ENCODE measurements around the gene DPRX. TPM values are rescaled to one million over a fixed set of nuclear protein-coding genes. Genes with fewer than 3 reads are reported as not detected.
A peak's percentile ranks its signal among the peaks of the same experiment; 100 is the strongest.

The DPRX gene
- total RNA-seq, 1 experiment from 2014 or later: not detected

DNA sequence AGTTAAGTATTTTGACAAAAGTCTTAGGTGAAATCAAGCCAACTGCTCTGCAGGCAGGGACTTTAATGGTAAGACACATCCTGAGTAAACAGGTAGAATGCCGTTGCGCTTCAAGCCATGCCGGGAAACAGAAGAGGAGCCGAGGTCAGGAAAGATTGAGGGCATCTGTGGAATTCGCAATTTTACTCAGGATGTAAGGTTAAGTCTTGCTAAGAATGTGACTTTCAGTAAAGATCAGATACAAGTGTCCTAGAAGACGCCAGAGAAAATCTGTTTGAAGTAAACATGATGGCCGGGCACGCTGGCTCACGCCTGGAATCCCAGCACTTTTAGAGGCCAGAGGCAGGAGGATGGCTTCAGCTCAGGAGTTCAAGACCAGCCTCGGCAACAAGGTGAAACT is 33.4 kb upstream of the DPRX start (continued):
- TF ChIP-seq AR (CRISPR knock-in tag; IDR thresholded peaks at IDR 0.05): no peak
- TF ChIP-seq FOXJ3 (CRISPR knock-in tag; IDR thresholded peaks at IDR 0.05; ENCODE audit: borderline replicate concordance): no peak
- no peak for TF ChIP-seq MLX (CRISPR knock-in tag; IDR thresholded peaks at IDR 0.05)
- TF ChIP-seq, protein P1, sequence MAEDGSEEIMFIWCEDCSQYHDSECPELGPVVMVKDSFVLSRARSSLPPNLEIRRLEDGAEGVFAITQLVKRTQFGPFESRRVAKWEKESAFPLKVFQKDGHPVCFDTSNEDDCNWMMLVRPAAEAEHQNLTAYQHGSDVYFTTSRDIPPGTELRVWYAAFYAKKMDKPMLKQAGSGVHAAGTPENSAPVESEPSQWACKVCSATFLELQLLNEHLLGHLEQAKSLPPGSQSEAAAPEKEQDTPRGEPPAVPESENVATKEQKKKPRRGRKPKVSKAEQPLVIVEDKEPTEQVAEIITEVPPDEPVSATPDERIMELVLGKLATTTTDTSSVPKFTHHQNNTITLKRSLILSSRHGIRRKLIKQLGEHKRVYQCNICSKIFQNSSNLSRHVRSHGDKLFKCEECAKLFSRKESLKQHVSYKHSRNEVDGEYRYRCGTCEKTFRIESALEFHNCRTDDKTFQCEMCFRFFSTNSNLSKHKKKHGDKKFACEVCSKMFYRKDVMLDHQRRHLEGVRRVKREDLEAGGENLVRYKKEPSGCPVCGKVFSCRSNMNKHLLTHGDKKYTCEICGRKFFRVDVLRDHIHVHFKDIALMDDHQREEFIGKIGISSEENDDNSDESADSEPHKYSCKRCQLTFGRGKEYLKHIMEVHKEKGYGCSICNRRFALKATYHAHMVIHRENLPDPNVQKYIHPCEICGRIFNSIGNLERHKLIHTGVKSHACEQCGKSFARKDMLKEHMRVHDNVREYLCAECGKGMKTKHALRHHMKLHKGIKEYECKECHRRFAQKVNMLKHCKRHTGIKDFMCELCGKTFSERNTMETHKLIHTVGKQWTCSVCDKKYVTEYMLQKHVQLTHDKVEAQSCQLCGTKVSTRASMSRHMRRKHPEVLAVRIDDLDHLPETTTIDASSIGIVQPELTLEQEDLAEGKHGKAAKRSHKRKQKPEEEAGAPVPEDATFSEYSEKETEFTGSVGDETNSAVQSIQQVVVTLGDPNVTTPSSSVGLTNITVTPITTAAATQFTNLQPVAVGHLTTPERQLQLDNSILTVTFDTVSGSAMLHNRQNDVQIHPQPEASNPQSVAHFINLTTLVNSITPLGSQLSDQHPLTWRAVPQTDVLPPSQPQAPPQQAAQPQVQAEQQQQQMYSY (CRISPR knock-in tag; IDR thresholded peaks at IDR 0.05): no peak
- no peak for TF ChIP-seq ZNF396 (CRISPR knock-in tag; IDR thresholded peaks at IDR 0.05; ENCODE audit: borderline replicate concordance)

- DNase-seq (ENCODE audit: low spot score): no peak
- peak overlapping the region; percentile 45; the same call in 1 of the 2 replicates for H3K27ac Mint-ChIP-seq
- H3K9me3 Mint-ChIP-seq: no peaks in the 10 kb centered on the region
- ChIA-PET POLR2A (no interaction called here), CTCF (interaction anchor here (0.5 to 1.1 kb wide), 4 partner anchors 10 to 146 kb away, joined by 3 to 4 read pairs (median 3); no protein-coding TSS in a partner anchor)
- no peaks in the 10 kb centered on the region for H3K27me3 Mint-ChIP-seq (ENCODE audit: low read depth)
- TF ChIP-seq NFATC4 (CRISPR knock-in tag; IDR thresholded peaks at IDR 0.05) (no peak), MLX (CRISPR knock-in tag; IDR thresholded peaks at IDR 0.05) (no peak), OVOL2 (CRISPR knock-in tag; IDR thresholded peaks at IDR 0.05; ENCODE audit: borderline replicate concordance) (no peak), RORB (CRISPR knock-in tag; IDR thresholded peaks at IDR 0.05) (no peak), SP1 (CRISPR knock-in tag; conservative IDR thresholded peaks at IDR 0.05) (no peak), ZNF423 (CRISPR knock-in tag; IDR thresholded peaks at IDR 0.05) (no peak), HMGA2 (CRISPR knock-in tag; IDR thresholded peaks at IDR 0.05) (no peak), NR3C1 (CRISPR knock-in tag; conservative IDR thresholded peaks at IDR 0.05; ENCODE audit: low read depth) (no peak), SMAD4 (CRISPR knock-in tag; IDR thresholded peaks at IDR 0.05) (no peak), SOX15 (CRISPR knock-in tag; IDR thresholded peaks at IDR 0.05) (no peak), ELF4 (CRISPR knock-in tag; IDR thresholded peaks at IDR 0.05; ENCODE audit: low read depth) (no peak), CBFB (CRISPR knock-in tag; IDR thresholded peaks at IDR 0.05; ENCODE audit: low read depth) (no peak), TEAD1 (CRISPR knock-in tag; IDR thresholded peaks at IDR 0.05) (no peak)
- TF ChIP-seq, protein P2, sequence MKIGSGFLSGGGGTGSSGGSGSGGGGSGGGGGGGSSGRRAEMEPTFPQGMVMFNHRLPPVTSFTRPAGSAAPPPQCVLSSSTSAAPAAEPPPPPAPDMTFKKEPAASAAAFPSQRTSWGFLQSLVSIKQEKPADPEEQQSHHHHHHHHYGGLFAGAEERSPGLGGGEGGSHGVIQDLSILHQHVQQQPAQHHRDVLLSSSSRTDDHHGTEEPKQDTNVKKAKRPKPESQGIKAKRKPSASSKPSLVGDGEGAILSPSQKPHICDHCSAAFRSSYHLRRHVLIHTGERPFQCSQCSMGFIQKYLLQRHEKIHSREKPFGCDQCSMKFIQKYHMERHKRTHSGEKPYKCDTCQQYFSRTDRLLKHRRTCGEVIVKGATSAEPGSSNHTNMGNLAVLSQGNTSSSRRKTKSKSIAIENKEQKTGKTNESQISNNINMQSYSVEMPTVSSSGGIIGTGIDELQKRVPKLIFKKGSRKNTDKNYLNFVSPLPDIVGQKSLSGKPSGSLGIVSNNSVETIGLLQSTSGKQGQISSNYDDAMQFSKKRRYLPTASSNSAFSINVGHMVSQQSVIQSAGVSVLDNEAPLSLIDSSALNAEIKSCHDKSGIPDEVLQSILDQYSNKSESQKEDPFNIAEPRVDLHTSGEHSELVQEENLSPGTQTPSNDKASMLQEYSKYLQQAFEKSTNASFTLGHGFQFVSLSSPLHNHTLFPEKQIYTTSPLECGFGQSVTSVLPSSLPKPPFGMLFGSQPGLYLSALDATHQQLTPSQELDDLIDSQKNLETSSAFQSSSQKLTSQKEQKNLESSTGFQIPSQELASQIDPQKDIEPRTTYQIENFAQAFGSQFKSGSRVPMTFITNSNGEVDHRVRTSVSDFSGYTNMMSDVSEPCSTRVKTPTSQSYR (CRISPR knock-in tag; IDR thresholded peaks at IDR 0.05): no peak
- TF ChIP-seq, protein P3, sequence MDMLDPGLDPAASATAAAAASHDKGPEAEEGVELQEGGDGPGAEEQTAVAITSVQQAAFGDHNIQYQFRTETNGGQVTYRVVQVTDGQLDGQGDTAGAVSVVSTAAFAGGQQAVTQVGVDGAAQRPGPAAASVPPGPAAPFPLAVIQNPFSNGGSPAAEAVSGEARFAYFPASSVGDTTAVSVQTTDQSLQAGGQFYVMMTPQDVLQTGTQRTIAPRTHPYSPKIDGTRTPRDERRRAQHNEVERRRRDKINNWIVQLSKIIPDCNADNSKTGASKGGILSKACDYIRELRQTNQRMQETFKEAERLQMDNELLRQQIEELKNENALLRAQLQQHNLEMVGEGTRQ (CRISPR knock-in tag; IDR thresholded peaks at IDR 0.05): no peak
- TF ChIP-seq, protein P4, sequence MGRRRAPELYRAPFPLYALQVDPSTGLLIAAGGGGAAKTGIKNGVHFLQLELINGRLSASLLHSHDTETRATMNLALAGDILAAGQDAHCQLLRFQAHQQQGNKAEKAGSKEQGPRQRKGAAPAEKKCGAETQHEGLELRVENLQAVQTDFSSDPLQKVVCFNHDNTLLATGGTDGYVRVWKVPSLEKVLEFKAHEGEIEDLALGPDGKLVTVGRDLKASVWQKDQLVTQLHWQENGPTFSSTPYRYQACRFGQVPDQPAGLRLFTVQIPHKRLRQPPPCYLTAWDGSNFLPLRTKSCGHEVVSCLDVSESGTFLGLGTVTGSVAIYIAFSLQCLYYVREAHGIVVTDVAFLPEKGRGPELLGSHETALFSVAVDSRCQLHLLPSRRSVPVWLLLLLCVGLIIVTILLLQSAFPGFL (CRISPR knock-in tag; IDR thresholded peaks at IDR 0.05; ENCODE audit: borderline replicate concordance): no peak
- no peak overlapping the region for H3K4me3 Mint-ChIP-seq
- ATAC-seq: no peak
- H3K36me3 Mint-ChIP-seq: no peaks in the 10 kb centered on the region
- H3K4me1 Mint-ChIP-seq: peaks cover 41% of the 10 kb centered on the region
These were observed 31.6 kb upstream of the DPRX start for GRCh38 chr19:53600217-53600616.

Measured in WTC11 (cell line).